Measurements from ENCODE around the gene CAMTA1.
"Not testable (repeated sequence)": the region's sequence is repeated elsewhere in the genome, so short reads cannot be mapped to it uniquely, and the experiment has no call there.

Gene CAMTA1

GRCh38 chr1:6907676-6908434 lies 122.6 kb downstream of the CAMTA1 start:
- no peak for DNase-seq (ENCODE audit: low read depth)

GRCh38 chr1:6909401-6909800 lies 124.1 kb downstream of the CAMTA1 start:
- no peak for DNase-seq (ENCODE audit: low read depth)

GRCh38 chr1:6909857-6910256 lies 124.6 kb downstream of the CAMTA1 start:
- no peak for DNase-seq (ENCODE audit: low read depth)

DNA sequence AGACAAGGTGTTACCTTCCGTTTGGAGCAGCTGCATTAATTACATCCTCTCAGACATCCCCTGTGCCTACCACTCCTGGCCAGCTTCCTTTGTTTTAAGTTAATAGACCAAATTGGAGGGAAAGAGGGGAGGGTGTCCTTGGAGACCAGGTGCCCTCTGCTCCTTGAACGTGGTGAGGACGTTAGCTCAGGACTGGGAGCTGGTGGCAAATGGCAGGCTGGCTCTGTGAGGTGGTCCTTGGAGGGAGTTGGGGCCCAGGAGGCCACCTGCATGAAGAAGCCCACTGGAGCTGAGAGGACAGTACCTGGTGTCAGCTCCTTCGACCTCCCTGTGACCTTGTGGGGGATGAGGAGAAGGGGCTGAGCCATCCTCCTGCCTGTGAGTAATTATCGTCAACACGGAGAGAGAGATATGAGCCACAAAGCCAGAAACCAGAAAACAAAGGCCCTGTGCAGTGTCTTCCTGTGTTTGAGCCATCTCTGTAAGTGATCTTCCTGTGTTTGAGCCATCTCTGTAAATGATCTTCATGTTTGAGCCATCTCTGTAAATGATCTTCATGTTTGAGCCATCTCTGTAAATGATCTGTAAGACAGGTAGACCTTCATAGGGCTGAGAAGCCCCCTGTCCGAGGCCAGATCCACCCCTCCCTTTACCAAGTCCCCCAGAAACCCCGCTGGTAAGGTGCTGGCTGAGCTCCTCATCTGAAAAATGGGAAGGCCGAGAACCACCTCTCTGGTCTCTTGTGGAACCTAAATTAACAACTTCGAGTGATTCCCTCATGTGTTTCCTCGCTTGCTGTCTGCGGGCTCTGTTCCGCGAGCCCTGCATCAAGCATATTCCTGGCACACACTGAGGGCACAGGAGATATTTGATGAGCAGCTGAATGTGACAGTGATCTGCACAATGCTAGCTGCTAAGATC lies 126.0 kb downstream of the CAMTA1 start:
- DNase-seq (ENCODE audit: low read depth): no peak

DNA sequence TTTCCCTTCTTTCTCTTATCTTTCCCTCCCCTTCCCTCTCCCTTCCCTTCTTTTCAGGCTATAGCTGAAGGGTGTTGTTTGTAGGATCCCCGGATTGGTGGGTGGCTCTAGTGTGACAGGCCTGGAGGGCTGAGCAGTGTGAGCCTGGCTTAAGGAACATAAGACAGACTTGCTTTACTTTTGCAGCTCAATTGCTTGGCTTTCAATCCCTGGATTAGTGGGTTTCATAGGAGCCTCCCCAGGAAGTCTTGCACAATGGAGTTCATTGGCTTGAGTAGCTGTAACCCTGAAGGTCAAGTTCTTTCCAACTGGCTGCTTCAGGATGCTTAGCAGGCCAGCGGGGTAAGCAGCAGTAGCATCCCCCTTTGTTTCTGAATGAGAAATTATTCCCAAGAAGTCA lies 126.7 kb downstream of the CAMTA1 start:
- no peak for DNase-seq (ENCODE audit: low read depth)

GRCh38 chr1:6912518-6912917 lies 127.3 kb downstream of the CAMTA1 start:
- no peak for DNase-seq (ENCODE audit: low read depth)

GRCh38 chr1:6913086-6913485 lies 127.8 kb downstream of the CAMTA1 start:
- no peak for DNase-seq (ENCODE audit: low read depth)

- no peak for DNase-seq (ENCODE audit: low read depth)
Measured at GRCh38 chr1:6914706-6915105, 129.5 kb downstream of the CAMTA1 start.

DNA sequence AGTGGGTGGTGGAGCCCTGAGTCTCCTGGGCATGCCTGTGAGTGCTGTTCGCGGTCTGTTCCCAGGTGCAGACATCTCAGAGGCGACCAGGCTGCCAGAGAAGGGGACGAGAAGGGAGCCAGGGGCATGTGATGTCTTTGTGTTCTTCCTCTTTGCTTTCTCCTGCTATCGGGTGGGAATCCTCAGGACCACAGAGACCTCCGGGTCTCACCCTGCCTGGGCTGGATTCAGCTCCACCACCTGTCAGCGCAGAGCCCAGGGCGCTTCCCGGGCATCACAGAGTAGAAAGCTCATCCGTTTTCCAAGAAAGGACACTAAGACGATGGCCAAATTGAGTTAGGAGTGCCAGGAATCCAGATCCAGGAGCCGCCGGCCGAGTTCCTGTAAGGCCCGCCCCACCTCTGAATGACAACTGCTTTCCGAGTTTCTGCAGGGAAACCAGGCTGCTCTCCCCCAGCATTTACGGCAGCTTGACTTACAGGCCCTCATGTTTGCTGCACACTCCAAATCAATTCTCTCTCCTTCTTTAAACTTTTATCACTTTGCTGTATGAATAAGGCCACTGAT lies 130.8 kb downstream of the CAMTA1 start:
- DNase-seq (ENCODE audit: low read depth): no peak

GRCh38 chr1:6917067-6917466 lies 131.8 kb downstream of the CAMTA1 start:
- no peak for DNase-seq (ENCODE audit: low read depth)

DNA sequence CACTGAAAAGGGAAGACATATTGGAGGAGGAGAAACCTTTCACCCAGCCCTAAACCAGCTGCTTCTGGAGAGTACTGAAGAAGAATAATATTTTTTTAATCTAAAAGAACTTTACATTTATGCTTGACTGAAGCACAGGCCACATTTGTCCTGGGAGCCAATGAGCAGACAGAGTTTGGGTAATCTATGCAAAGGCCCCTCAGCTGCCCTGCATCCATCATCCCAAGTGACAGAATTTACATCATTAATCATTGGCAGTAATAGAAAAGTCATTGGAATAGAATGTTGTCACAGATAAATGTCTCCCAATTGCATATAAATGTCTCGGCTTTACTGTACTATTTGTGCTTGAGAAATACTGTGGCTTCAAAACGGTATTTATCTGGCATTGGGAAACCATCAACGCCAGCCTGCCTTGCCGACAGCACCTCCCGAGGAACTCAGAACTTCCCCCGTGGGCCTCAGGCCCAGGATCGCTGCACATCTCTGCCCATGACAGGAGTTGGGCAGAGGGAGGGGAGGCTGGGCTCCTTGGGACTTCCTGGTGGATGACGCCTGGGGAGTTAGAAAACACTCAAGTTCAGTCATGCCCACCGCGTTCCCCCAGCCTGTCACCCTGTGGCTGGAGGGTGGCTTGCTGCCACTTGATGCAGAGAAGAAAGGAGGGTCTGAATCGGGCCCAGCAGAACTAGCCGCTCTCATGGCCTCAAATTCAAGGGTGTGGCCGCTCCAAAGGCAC lies 133.1 kb downstream of the CAMTA1 start:
- DNase-seq (ENCODE audit: low read depth): no peak

DNA sequence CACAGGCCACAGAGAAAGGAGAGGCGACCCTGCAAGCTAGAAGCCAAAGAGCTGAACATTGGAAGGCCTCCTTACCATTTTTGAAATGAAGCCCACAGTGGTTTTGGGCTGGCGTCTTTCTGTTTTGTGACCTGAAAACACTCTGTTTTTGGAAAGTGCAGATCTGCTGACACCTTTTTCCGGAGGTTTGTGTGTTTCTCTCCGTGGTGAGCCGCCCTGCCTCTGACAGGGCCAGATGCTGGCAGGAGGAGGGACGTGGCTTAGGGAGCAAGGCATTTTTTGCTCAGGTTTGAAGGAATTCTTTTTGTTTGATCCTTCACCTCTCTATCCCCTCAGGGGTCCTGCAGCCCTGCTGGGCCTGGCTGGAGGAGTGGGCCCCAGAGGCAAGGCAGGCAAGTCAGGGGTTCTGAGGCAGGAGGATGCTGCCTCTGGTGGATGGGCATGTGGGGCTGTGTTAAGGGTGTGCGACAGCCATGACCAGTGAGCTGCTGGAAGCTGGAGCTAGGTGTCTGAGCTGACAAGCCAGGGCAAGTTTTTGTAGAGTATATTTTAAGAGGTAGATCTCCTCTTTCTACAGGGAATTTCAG lies 133.8 kb downstream of the CAMTA1 start:
- no peak for DNase-seq (ENCODE audit: low read depth)

DNA sequence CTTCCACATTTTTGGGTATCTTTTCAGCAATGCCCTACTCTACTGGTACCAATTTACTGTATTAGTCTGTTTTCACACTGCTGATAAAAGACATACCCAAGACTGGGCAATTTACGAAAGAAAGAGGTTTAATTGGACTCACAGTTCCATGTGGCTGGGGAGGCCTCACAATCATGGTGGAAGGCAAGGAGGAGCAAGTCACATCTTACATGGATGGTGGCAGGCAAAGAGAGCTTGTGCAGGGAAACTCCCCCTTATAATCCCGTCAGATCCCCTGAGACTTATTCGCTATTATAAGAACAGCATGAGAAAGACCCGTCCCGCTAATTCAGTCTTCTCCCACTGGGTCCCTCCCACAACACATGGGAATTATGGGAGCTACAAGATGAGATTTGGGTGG lies 136.3 kb downstream of the CAMTA1 start:
- DNase-seq (ENCODE audit: low read depth): not testable (repeated sequence)

DNA sequence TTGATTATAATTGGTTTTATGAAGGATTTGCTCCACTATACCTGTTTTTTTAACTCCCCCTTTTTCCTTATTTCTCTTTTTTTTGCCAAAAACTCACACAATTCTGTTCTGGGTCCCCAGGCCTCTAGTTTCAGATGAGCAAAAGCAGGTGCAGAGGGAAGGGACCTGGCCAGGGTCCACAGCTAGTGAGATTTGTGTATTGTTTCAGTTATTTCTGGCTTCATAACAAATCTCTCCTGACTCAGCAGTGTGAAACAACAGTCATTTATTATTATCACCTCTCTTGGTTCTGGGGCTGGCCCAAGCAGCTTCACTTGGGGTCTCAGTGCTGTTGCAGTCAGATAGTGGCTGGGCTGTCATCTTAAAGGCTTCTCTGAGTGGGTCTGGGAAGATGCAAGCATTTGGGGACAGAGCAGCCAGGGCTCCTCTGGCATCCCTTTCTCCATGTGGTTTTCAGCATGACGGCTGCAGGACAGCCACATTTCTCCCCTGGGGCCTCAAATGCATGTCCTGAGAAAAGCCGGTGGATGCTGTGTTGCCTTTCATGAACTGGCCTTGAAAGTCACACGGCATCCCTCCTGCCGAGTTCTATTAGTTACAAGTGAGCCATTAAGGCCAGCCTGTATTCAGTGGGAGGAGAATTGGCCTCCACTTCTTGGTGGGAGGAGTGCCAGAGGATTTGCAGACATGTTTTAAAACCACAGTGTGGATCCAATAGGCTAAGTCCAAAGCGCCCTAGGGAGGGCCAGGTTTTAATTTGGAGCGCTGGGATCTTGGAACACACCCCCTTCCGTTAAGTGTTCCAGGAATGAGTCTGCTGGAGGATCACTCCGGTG lies 137.1 kb downstream of the CAMTA1 start:
- no peak for DNase-seq (ENCODE audit: low read depth)

DNA sequence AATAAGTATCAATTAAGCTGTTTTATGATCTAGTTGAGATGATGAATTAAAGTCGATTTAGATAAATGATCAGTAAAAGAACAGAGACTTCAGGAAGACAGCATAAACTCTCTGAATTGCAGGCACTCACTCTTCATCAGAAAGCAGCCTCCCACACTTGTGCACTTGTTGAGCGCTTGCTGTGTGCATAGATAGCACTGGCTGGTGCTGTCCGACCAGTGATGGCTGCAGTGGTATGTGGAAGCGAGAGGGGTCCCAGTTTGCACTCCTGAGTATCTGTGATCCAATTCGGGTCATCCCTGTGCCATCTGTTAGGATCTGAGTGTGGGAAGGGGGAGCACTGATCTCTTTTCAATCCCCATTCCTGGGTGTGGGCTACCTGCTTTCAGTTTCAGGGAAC lies 137.8 kb downstream of the CAMTA1 start:
- DNase-seq (ENCODE audit: low read depth): no peak

DNA sequence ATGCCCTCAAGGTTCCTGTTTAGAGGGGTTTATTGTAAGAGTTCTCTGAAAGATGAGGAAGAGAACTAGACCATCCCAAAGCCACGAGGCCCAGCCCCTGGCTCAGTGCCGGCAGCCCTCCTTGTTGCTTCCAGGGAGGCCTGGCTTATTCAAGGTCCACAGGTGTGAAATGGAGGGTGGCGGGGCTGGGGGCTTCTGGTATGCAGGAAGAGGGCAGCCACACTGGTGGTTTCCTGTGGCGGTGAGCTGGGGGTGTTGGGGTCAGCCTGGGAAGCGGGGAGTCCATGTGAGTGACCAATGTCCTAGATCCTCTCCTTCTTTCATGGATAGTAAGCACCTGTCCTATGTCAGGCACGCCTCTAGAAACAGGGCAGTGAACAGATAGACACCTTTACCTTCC lies 138.2 kb downstream of the CAMTA1 start:
- no peak for DNase-seq (ENCODE audit: low read depth)

- no peak for DNase-seq (ENCODE audit: low read depth)
Measured at GRCh38 chr1:6923955-6924881, 139.0 kb downstream of the CAMTA1 start.

DNA sequence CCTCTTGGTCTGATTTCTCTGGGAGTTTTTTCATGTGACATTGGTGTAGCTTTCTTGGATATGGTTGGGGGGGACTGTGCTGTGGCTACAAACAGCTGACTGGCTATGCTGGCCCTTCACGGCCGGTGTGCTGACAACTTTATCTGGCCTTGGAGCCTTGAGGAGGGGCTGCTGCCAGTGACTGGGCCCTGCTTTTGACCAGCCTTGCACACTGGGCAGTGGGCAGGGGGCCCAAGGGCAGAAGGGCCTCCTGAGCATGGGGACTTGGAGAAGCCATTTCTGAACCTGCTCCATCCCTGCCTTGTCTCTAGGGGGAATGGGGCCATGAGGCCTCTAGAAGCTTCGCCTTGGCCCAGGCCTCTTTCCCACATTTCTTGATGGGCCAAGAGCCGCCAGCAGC lies 139.6 kb downstream of the CAMTA1 start:
- no peak for DNase-seq (ENCODE audit: low read depth)

DNA sequence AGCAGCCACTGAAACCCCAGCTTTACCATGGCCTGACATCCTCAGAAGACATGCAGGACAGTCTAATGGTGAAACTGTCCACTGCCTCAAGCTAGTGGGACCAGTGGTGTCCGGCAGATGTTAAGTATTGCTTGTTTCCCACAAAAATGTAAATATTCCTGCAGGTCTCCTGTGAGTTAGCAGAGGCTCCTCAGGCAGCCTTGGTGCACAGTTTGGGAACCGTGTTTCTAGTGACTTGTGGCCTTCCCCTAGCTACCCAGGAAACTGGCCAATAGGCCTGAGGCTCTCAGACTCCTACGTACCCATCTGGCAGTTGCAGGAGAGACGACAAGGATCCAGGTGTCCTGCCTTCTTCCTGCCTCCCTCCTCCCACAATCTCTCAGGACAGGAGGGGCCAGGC lies 142.4 kb downstream of the CAMTA1 start:
- no peak for DNase-seq (ENCODE audit: low read depth)
